HG03159 (cell line): ENCODE data around the gene PLA2G2D.
"Not testable (repeated sequence)": the region's sequence is repeated elsewhere in the genome, so short reads cannot be mapped to it uniquely, and the experiment has no call there.

Experiments used
- ATAC-seq: cut with Tn5 transposase; IDR thresholded peaks from one replicate; pipeline ENCODE4 v1.9.1; 2021; ENCODE audit warnings: mild to moderate bottlenecking, moderate library complexity; ENCODE audit not compliant: unreplicated experiment

PLA2G2D gene

DNA sequence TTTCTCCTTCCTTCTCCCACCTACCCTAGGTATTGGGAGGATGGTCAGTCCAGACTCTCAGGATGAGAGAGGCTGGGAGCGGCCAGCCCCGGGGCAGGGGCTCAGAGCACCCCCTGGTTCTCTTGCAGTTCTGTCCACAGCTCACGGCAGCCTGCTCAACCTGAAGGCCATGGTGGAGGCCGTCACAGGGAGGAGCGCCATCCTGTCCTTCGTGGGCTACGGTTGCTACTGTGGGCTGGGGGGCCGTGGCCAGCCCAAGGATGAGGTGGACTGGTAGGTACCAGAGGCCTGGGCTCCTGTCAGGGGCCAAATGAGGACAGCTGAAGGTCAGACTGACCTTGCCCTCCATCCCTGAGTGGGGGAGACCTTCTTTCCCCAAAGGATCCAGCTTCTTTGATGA lies 24.0 kb upstream of the PLA2G2D start:
- no peak for ATAC-seq

GRCh38 chr1:20142001-20142710 lies 22.8 kb upstream of the PLA2G2D start:
- no peak for ATAC-seq

DNA sequence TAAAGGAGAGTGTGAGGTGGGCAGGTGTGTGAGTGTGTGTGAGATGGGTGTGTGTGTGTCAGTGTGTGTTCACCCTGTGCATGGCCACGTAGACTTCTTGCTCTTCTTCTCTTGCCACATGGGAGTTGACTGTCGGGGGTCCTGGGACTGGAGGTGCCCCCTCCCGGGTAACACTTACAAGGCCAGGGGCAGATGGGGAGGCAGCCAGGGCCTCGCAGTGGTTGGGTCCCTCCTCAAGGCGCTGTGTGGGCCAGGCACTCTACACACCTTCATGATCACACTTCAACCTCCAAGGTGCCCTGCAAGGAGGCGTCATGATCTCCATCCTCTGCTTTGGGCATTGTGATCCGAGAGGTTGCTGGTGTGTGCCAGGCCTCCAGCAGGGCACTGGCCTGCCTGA lies 22.1 kb upstream of the PLA2G2D start:
- no peak for ATAC-seq

- ATAC-seq, result no peak
Observed at GRCh38 chr1:20141001-20141400, 21.7 kb upstream of the PLA2G2D start.

DNA sequence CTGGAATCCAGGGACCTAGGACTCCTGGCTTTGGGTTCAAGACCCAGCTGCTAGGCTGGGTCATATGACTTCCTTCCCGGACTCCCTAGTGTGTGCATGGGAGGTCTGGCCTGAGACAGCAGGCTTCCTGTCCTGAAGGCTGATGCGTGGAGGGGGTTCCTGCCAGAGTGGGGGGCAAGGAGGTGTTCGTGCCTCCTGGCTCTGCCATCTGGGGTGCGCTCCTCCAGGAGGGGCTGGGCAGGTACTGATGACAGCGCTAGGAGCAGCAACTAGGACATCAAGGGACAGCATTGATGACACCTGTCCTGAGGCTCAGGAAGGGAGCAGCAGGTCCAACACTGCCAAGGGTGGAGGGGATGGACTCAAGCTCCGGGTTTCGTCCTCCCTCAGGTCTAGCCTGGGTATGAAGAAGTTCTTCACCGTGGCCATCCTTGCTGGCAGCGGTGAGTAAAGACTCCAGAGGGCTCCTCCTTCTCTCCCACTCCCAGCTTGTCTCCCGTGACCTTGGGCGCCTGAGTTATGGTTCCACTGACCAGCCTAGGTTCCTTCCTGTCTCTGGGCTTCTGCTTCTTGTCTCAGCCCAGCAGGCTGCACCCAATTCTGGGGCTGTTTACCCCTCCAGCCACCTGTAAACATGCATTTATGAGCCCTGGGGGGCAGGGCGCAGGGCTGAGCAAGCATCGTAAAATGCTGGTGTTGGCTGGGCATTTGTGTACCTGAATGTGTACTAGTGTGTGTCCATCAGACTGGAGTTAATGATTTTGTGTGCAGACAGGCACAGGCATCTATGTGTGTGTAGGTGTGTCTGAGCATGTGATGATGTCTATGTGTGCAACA lies 20.7 kb upstream of the PLA2G2D start:
- no peak for ATAC-seq

- ATAC-seq, result no peak
Observed at GRCh38 chr1:20138961-20139550, 19.7 kb upstream of the PLA2G2D start, which contains the start of gene PLA2G2F. Gene PLA2G2F, plus strand, starts transcription at chr1:20139323. Its CDS starts 105 bp downstream, at chr1:20139428.

DNA sequence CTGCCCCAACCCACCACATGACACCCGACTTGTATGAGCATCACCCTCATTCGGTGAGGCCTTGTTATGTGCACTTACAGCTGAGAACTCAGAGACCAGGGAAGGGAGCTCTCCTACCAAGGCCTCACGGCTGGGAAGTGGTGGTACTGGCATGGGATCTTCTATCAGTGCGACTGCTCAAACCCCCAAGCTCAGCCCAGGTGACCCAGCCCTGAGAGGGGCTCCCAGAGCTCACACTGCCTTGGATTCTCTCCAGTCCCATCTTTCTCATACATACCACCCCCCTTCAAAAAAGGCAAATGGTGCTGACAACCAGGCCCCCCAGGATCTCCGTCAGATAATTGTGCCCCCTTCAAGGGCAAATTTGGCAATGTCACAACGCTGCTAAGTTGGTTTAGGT lies 19.0 kb upstream of the PLA2G2D start:
- no peak for ATAC-seq

DNA sequence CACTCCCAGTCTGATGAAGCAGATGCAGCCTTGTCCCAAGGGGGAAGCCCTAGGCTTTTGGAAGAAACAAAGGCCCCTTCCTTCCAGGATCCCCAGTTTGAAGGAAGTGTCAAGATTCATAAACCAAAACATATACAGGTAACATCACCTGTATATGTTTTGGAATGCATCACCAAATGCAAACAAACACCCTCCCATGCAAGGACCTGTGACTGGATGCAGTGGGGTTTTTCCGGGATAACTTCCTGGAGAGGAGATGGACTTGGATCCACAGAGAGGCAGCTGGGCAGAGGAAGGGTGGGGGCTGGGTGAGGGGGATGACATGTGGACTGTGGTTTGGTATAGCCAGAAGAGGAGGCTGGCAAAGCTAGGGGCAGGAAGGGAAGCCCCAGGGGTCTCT lies 18.3 kb upstream of the PLA2G2D start:
- ATAC-seq, result no peak

GRCh38 chr1:20137055-20137454 lies 17.7 kb upstream of the PLA2G2D start:
- ATAC-seq, result no peak

GRCh38 chr1:20136249-20136648 lies 16.9 kb upstream of the PLA2G2D start:
- no peak for ATAC-seq

- no peak for ATAC-seq
Observed at GRCh38 chr1:20134995-20135394, 15.7 kb upstream of the PLA2G2D start.

- ATAC-seq, result not testable (repeated sequence)
Observed at GRCh38 chr1:20130518-20130917, 11.2 kb upstream of the PLA2G2D start.

GRCh38 chr1:20126806-20127440 lies 7.6 kb upstream of the PLA2G2D start:
- ATAC-seq, result no peak

DNA sequence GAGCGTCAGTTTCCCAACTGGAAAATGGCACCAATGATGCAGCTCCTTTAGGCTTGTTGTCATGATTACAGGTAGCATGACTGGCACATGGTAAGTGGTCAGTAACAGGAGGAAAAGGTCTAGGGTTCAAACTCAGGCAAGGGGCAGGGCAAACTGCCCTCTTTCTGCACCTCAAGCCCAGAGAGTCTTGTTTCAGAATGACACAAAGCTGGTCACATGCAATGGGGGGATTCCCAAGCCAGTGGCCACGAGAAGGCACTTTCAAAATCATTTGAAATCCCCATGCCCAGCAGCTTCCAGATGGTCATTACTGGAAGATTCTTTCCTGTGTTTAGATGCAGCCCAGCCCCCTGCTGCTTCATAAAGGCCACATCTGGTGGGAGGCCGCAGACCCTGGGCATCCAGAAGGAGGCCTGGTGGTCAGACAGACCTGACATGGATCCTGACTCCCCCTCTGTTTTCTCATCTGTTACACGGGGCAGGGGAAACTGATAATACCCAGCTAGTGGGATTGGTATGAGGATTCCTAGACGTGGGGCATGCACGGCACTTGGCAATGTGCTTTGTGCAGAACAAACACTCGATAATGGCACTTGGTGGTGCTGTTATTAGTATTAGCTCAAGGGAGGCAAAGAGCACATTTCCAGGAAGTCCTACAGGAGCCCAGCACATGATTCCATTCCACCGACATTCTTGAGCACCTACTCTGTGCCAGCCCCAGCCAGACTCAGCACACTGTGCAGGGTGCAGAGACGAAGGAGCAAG lies 6.9 kb upstream of the PLA2G2D start:
- no peak for ATAC-seq

GRCh38 chr1:20125100-20125499 lies 5.8 kb upstream of the PLA2G2D start:
- ATAC-seq, result no peak

DNA sequence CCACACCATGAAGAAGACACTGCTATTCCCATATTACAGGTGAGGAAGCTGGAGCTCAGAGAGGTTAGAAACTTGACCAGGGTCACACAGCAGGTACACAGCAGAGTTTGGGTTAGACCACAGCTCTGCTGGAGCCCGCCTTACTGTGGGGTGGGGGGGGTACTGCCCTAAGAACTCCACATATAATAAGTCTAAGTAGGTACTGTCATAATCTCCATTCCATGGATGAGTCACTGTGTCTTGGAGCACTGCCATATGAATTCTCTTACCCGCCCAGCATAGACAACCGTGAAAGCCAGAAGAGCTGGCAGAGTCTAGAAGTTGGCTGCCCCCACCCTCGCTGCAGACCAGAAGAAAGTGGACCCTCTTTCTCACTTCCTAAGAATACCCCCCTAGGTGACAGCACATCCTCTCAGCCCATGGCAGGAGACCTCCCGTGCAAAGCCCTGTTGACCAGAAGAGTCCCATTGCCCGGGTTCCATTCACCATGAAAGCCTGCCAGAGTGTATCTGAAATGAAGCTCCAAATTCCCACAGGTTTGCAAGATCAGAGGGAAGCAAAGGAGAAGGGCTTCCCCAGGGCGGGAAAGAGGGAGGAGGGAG lies 5.2 kb upstream of the PLA2G2D start:
- no peak for ATAC-seq

DNA sequence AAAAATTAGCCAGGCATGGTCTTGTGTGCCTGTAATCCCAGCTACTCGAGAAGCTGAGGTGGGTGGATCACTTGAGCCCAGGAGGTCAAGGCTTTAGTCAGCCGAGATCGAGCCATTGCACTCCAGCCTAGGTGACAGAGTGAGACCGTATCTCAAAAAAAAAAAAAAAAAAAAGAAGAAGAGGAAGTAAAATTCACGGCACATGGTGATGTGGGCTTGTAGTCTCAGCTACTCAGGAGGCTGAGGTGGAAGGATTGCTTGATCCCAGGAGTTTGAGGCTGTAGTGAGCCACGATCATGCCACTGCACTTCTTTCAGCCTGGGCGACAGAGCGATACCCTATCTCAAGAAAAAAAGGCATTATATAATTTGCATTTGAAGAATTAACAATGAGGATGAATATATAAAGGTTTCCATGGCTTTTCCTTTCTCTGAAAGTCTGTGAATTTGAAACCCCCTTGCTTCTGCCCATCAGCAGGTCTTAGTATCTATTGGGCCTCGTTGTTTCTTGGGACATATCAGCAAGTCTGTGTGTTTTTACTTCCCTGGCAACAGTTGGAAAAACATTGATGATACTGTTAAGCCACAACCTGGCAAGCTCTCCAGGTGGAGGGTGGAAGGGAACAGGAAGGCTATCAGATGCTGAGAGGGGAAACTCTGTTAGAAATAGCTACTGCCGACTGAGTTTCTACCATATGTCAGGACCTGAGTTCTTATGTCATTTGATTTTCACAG lies 4.6 kb upstream of the PLA2G2D start:
- no peak for ATAC-seq

DNA sequence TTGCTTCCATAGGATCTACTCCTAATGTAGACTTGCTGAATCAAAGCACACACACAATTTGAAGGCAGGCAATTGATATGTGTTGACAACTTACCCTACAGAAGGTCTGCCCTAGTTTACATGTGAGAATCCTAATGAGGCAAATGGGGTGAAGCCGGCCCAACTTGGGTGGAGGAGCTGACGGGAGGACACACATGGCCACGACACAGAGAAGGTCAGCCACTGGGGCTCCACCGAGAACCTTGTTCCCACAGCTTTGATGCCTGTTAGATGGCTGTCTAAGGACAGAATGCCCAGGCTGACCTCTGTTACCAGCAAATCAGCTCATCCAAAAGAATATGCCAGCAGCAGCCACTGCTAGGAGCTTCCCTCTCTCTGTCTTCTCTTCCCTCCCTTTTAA lies 1.5 kb upstream of the PLA2G2D start:
- ATAC-seq, result no peak

DNA sequence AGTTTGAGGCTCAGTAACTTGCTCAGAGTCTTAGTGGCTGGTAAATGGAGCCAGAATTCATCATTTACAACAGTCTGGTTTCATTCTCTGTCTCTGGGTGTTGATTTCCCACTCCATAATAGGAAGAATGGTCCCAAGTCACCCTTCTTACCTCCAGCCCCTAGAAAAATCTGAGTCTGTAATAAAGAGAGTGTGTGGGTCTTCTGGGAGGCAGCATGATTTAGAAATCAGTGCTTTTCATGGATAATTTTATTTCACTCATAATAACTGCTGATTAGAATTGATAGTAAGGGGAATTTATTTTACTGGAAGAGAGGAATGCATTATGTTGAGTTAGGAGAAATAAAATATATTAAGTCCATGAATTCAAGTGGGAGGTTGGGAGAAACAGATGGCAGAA lies 2.1 kb downstream of the PLA2G2D start:
- no peak for ATAC-seq

DNA sequence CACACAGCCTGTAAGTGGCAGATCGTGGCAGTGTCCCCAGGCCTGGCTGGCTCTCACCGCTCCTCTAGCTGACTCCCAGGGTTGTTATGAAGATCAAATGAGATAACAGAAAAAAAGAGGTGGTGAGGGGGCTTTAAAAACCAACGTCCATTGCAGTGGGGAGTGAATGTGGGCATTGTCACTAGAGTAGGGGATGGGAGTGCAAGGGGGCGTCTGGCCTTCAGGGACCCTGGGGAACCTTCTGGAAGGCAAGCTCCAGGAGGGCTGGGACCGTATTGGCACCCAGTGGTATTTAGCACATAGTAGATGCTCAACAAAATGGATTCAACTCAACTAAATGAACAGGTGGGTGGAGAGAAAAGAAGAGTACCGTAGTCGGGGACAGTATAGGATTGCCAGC lies 3.4 kb downstream of the PLA2G2D start:
- no peak for ATAC-seq
